IMR-90 (cell line): ENCODE data around the gene GPR132. TPM values are rescaled to one million over a fixed set of nuclear protein-coding genes. Genes with fewer than 3 reads are reported as not detected.

Experiments used
- ATAC-seq: fragments of 200-7000 bp; cut with Tn5 transposase; 2 replicates; pipeline ENCODE4 v1.9.1; 2020; ENCODE audit warnings: low read depth, mild to moderate bottlenecking, moderate library complexity
- BruUV-seq: library from RNA; stranded (reverse); fragments of 400-500 nt; replicated peaks from 2 replicates; lab custom pipeline; 2021; lab: Mats Ljungman, UMichigan
- CTCF ChIA-PET: fragments of 300-600 bp; formaldehyde crosslinking; extraction: SDS; loops from one replicate; lab custom pipeline; 2021; ENCODE audit warnings: antibody characterized with exemption; lab: Yijun Ruan, JAX
- POLR2A ChIA-PET: fragments of 300-600 bp; sonication (Branson Sonifier 250); formaldehyde crosslinking; loops from one replicate; lab custom pipeline; 2022; ENCODE audit warnings: antibody characterized with exemption; ENCODE audit not compliant: unreplicated experiment; lab: Charles Lee
- DNase-seq: peaks from one replicate; pipeline ENCODE4 v3.0.0; 2013
- H2AFZ ChIP-seq: replicated peaks from 2 replicates; pipeline ENCODE3; 2013; ENCODE audit warnings: low read length, mild to moderate bottlenecking; ENCODE audit not compliant: poor library complexity
- H2AK5ac ChIP-seq: 2 replicates; pipeline ENCODE4 v1.6.1; 2013; ENCODE audit warnings: low read depth, low read length, inconsistent platforms
- H2AK9ac ChIP-seq: replicated peaks from 2 replicates; pipeline ENCODE3; 2013; ENCODE audit warnings: mild to moderate bottlenecking, low read depth, low read length, moderate library complexity; ENCODE audit not compliant: poor library complexity
- H2BK120ac ChIP-seq: 2 replicates; pipeline ENCODE4 v1.6.1; 2013; ENCODE audit warnings: low read depth, low read length, inconsistent platforms
- H2BK15ac ChIP-seq: 3 replicates; pipeline ENCODE4 v1.6.1; 2013; ENCODE audit warnings: low read depth, low read length, inconsistent platforms
- H2BK20ac ChIP-seq: 2 replicates; pipeline ENCODE4 v1.6.1; 2013; ENCODE audit warnings: low read depth, mild to moderate bottlenecking, inconsistent platforms, low read length, moderate library complexity
- H2BK5ac ChIP-seq: 2 replicates; pipeline ENCODE4 v1.6.1; 2013; ENCODE audit warnings: mild to moderate bottlenecking, low read depth, low read length, inconsistent platforms; ENCODE audit not compliant: poor library complexity, severe bottlenecking
- H3K14ac ChIP-seq: replicated peaks from 2 replicates; pipeline ENCODE4 v1.6.1; 2013; ENCODE audit warnings: low read depth, low read length, inconsistent platforms
- H3K18ac ChIP-seq: 2 replicates; pipeline ENCODE4 v1.6.1; 2013; ENCODE audit warnings: low read depth, low read length, control low read depth
- H3K23ac ChIP-seq: 2 replicates; pipeline ENCODE4 v1.6.1; 2013; ENCODE audit warnings: low read depth, low read length, inconsistent platforms
- H3K27ac ChIP-seq: 2 replicates; pipeline ENCODE4 v1.5.1; 2013; ENCODE audit warnings: mild to moderate bottlenecking, control low read depth, low read length; ENCODE audit not compliant: insufficient read depth
- H3K27me3 ChIP-seq: 2 replicates; pipeline ENCODE4 v1.6.1; 2013; ENCODE audit warnings: low read length; ENCODE audit not compliant: control insufficient read depth, insufficient read depth
- H3K36me3 ChIP-seq: 2 replicates; pipeline ENCODE4 v1.6.1; 2013; ENCODE audit warnings: low read length, mixed read lengths; ENCODE audit not compliant: control insufficient read depth, insufficient read depth
- H3K4ac ChIP-seq: 2 replicates; pipeline ENCODE4 v1.6.1; 2013; ENCODE audit warnings: low read depth, low read length, inconsistent platforms
- H3K4me1 ChIP-seq: 2 replicates; pipeline ENCODE4 v1.6.1; 2013; ENCODE audit warnings: low read length, mixed read lengths; ENCODE audit not compliant: control insufficient read depth, insufficient read depth
- H3K4me2 ChIP-seq: 2 replicates; pipeline ENCODE4 v1.6.1; 2013; ENCODE audit warnings: low read depth, mild to moderate bottlenecking, control low read depth, low read length, moderate library complexity
- H3K4me3 ChIP-seq: 2 replicates; pipeline ENCODE4 v1.5.1; 2013; ENCODE audit warnings: low read depth, mild to moderate bottlenecking, control low read depth, low read length, moderate library complexity; ENCODE audit not compliant: insufficient read depth
- H3K56ac ChIP-seq: 2 replicates; pipeline ENCODE4 v1.6.1; 2013; ENCODE audit warnings: low read length, inconsistent platforms; ENCODE audit not compliant: insufficient read depth; ENCODE audit errors: extremely low read depth
- H3K79me1 ChIP-seq, 2 experiments: 2 replicates each; pipeline ENCODE4 v1.6.1; 2013; ENCODE audit warnings: low read length in 2 of 2, inconsistent platforms in 1 of 2, low read depth in 1 of 2
- H3K9ac ChIP-seq: 2 replicates; pipeline ENCODE4 v1.6.1; 2013; ENCODE audit warnings: low read depth, low read length, control low read depth
- H3K9me1 ChIP-seq: 2 replicates; pipeline ENCODE4 v1.6.1; 2013; ENCODE audit warnings: low read length, inconsistent platforms; ENCODE audit not compliant: insufficient read depth
- H3K9me3 ChIP-seq: 2 replicates; pipeline ENCODE4 v1.6.1; 2013; ENCODE audit warnings: low read length; ENCODE audit not compliant: control insufficient read depth, insufficient read depth
- H4K20me1 ChIP-seq: 2 replicates; pipeline ENCODE4 v1.6.1; 2013; ENCODE audit warnings: low read length, inconsistent platforms; ENCODE audit not compliant: insufficient read depth
- H4K5ac ChIP-seq: 2 replicates; pipeline ENCODE4 v1.6.1; 2013; ENCODE audit warnings: mild to moderate bottlenecking, low read depth, low read length, control low read depth
- H4K8ac ChIP-seq, 2 experiments: 2 replicates each; pipeline ENCODE4 v1.6.1; 2013; ENCODE audit warnings: low read depth in 2 of 2, low read length in 2 of 2, control low read depth in 1 of 2, inconsistent platforms in 1 of 2
- H4K91ac ChIP-seq: 2 replicates; pipeline ENCODE4 v1.6.1; 2013; ENCODE audit warnings: low read depth, low read length, inconsistent platforms; ENCODE audit not compliant: insufficient read depth
- BHLHE40 ChIP-seq: fragments of 150-350 bp; IDR thresholded peaks from 2 replicates; pipeline ENCODE4 v1.6.1; 2016; ENCODE audit warnings: mild to moderate bottlenecking, low read depth, low read length
- CEBPB ChIP-seq: IDR thresholded peaks from 2 replicates; pipeline ENCODE4 v1.6.1; 2012; ENCODE audit warnings: low read depth, low read length, improper control_type of control experiment
- CHD1 ChIP-seq: IDR thresholded peaks from 2 replicates; pipeline ENCODE4 v1.6.1; 2012; ENCODE audit warnings: low read depth, low read length, improper control_type of control experiment
- ELK1 ChIP-seq: fragments of 150-350 bp; IDR thresholded peaks from 2 replicates; pipeline ENCODE4 v1.6.1; 2016; ENCODE audit warnings: low read depth, mild to moderate bottlenecking, low read length, moderate library complexity, borderline replicate concordance
- MAFK ChIP-seq: IDR thresholded peaks from 2 replicates; pipeline ENCODE4 v1.6.1; 2012; ENCODE audit warnings: low read depth, low read length, improper control_type of control experiment
- MAZ ChIP-seq: IDR thresholded peaks from 2 replicates; pipeline ENCODE4 v1.6.1; 2012; ENCODE audit warnings: low read depth, mild to moderate bottlenecking, low read length, improper control_type of control experiment, moderate library complexity, borderline replicate concordance
- MXI1 ChIP-seq: IDR thresholded peaks from 2 replicates; pipeline ENCODE4 v1.6.1; 2012; ENCODE audit warnings: low read depth, mild to moderate bottlenecking, low read length, moderate library complexity, borderline replicate concordance
- NFE2L2 ChIP-seq: fragments of 150-350 bp; IDR thresholded peaks from 2 replicates; pipeline ENCODE4 v1.6.1; 2016; ENCODE audit warnings: low read depth, mild to moderate bottlenecking, low read length
- POLR2A ChIP-seq: IDR thresholded peaks from 2 replicates; pipeline ENCODE4 v1.6.1; 2012; ENCODE audit warnings: mild to moderate bottlenecking, low read depth, low read length
- RAD21 ChIP-seq: IDR thresholded peaks from 2 replicates; pipeline ENCODE4 v1.6.1; 2012; ENCODE audit warnings: low read length, improper control_type of control experiment
- RFX5 ChIP-seq: IDR thresholded peaks from 2 replicates; pipeline ENCODE4 v1.8.0; 2012; ENCODE audit warnings: low read depth, mild to moderate bottlenecking, low read length, moderate library complexity
- SMC3 ChIP-seq: fragments of 150-350 bp; IDR thresholded peaks from 2 replicates; pipeline ENCODE4 v1.6.1; 2016; ENCODE audit warnings: low read depth, mild to moderate bottlenecking, antibody characterized with exemption, low read length, moderate library complexity
- whole genome bisulfite sequencing, 2 experiments: methylation state at CpG; one replicate each; pipeline versions ENCODE4 v1.1.5 to v1.1.7; 2013; ENCODE audit warnings: missing lambda C conversion rate in 2 of 2; ENCODE audit not compliant: insufficient read length in 1 of 2; ENCODE audit errors: extremely low coverage in 2 of 2; 5-methylcytosine and 5-hydroxymethylcytosine counted together
- dilution Hi-C: fragments of 300-500 bp; cut with HindIII; formaldehyde crosslinking; loops from one replicate; pipeline ENCODE4 v1.14.3; 2018; ENCODE audit warnings: low sequenced_read_pairs; ENCODE audit not compliant: unreplicated experiment
- in situ Hi-C: fragments of 300-500 bp; cut with MboI; formaldehyde crosslinking; loops from 3 replicates; pipeline ENCODE4 v1.14.3; 2019; ENCODE audit warnings: low sequenced_read_pairs, inconsistent platforms, mixed read lengths
- intact Hi-C: fragments of 100-400 bp; cut with micrococcal nuclease; formaldehyde crosslinking; loops from 2 replicates; pipeline ENCODE4 v1.10.0; 2022
- polyA plus RNA-seq, 3 experiments: library from polyadenylated mRNA; depleted of rRNA; stranded (reverse); fragments of >200 nt; gene quantifications; 2 replicates each; pipeline ENCODE4 v1.2.3, GENCODE V29; 2012; ENCODE audit warnings: low replicate concordance in 1 of 3
- total RNA-seq: library from RNA; depleted of rRNA; stranded (reverse); fragments of >200 nt; gene quantifications from 2 replicates; pipeline ENCODE4 v1.2.3, GENCODE V29; 2012

GPR132 gene
- total and polyA plus RNA-seq, 2 of the 4 experiments (the other 2 are of a cell fraction), result under 0.01 to 0.10 TPM

DNA sequence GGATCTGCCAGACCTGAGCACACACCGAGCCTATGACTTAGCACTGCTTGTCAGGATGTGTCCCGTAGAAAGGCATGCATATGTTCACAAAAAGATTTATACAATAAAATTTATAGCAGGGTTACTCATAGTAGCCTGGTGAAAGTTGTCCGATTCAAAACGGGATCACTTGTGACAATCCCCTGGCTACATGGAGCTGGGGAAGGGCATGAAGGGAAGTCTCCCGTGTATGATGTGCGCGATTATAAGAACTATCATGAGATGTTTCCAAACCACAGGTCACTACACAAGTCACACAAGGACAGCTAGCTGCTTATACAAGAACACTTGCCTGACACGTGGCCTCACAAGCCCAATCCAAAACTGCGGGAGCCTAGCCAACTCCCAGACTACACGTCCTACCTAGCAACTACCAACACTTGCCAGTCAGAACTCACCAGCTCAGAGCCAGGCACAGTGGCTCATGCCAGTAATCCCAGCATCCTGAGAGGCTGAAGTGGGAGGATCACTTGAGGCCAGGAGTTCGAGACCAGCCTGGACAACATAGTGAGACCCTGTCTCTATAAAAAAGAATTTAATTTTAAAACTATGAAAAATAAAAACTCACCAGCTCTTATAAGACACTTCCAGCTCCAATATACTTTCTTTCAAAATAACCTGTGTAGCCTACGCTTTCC is 36.8 kb downstream of the GPR132 start:
- Histone ChIP-seq H3K4ac (peak overlapping the region; percentile 61), H3K9me1 (peaks cover 10% of the 10 kb centered on the region), H3K36me3 (no peaks in the 10 kb centered on the region), H2BK5ac (peak overlapping the region; percentile 9), H3K4me3 (no peak overlapping the region), H2BK15ac (no peak overlapping the region), H2BK20ac (peak overlapping the region; percentile 50; the same call in 1 of the 2 replicates), H4K8ac (no peak overlapping the region; a peak in 1 of 4 replicates), H3K9me3 (no peaks in the 10 kb centered on the region), H3K79me1 (no peaks in the 10 kb centered on the region), H2AFZ (peak overlapping the region; percentile 39), H2BK120ac (peak overlapping the region; percentile 79; the same call in 1 of the 2 replicates), H3K4me2 (no peak overlapping the region; the same call in 1 of the 2 replicates), H3K56ac (no peak overlapping the region), H2AK5ac (peak overlapping the region; percentile 43; the same call in 1 of the 2 replicates), H3K14ac (peak overlapping the region; percentile 64), H2AK9ac (peak overlapping the region; percentile 3), H4K5ac (no peak overlapping the region), H4K20me1 (no peaks in the 10 kb centered on the region), H3K9ac (no peak overlapping the region), H3K27ac (no peak overlapping the region), H3K4me1 (peaks cover 9% of the 10 kb centered on the region; the same call in 1 of the 2 replicates), H4K91ac (no peak overlapping the region), H3K18ac (peak overlapping the region; percentile 42; the same call in 1 of the 2 replicates), H3K27me3 (peaks cover under 1% of the 10 kb centered on the region; the same call in 1 of the 2 replicates), H3K23ac (0 out of 2 replicates have a peak overlapping the region, but pooled peaks have one; percentile 5)
- dilution Hi-C loops, result no loop called here
- TF ChIP-seq POLR2A (no peak), RFX5 (no peak), BHLHE40 (no peak), ELK1 (no peak), CEBPB (no peak), RAD21 (no peak), MAFK (no peak), MAZ (no peak), MXI1 (no peak), SMC3 (no peak), NFE2L2 (no peak), CHD1 (no peak)
- WGBS, 2 experiments, result 86 to 100% methylated on average over 1 of the region's 12 CpGs
- DNase-seq (peak; percentile 42), ATAC-seq (0 out of 2 replicates have a peak, but pooled peaks have one; percentile 5)
- BruUV-seq, result no TSS peak
- POLR2A ChIA-PET, result no interaction called here
- in situ Hi-C loops, result no loop called here
- intact Hi-C loops, result no loop called here
- CTCF ChIA-PET, result interaction anchor here (0.6 kb wide), 1 partner anchor 69 kb away, joined by 3 read pairs; no protein-coding TSS in a partner anchor
